ENCODE results near the gene FYN.
A peak's percentile ranks its signal among the peaks of the same experiment; 100 is the strongest.

FYN gene

DNA sequence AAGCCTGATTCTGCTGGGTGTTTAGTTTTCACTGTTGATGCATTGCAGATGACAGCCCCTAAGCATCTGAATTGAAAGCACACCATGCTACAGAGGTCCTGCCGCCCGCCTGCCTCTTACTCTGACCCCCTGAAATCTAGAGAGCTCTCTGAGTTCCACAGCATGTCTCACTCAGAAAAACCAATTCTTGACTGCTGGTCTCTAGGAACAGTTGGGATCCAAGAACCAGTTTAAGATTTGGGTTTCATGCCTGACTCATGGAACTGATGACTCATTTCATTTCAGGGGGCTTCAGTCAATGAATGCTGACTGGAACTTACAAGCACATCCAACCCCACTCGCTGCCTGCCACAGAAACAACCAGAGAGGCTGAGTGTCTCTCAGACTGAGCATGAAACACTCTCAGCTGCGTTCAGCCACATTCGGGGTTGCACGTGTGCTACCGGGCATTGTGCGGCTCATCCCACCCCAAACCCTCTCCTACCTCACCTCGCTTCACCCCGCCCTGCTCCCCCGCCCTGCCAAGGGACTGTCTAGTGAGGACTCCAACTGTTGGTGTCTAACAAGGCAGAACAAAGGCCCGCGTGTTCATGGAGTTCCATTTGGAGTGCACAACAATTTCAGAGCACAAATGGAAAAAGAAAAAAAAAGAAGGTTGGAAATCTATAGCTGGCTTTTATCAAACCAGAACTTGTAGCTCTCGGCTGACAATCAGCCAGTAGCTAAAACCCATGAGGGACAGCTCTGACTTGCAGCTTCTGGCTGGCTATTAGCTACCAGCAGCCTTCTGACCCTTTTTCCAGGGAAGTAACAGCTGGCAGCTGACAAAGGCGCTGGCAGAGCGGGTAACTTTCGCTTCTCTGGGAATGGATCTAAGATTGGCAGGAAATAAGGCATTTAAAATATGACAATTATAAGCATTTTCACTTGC is 247.5 kb downstream of the FYN start:
- no peak for DNase-seq (ENCODE audit: low spot score)

DNA sequence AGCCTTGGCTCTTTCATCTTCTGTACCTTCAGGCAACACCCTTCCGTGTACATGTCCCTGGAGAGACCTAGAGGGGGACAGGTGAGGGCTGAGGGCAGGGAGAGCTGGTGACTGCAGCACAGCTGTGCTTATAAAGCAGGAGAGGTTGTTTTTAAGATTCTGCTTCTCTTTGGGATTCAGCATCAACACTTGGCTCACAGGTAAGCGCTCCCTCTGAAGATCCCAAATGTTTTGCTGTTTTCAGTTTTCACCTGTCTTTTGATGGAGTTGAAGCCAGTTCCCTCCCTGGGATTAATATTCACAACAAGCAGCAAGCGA is 248.2 kb downstream of the FYN start:
- DNase-seq (ENCODE audit: low spot score), result no peak

- DNase-seq (ENCODE audit: low spot score), result no peak
Observed at GRCh38 chr6:111624401-111625098, 248.7 kb downstream of the FYN start.

GRCh38 chr6:111623046-111623718 is 250.1 kb downstream of the FYN start:
- DNase-seq (ENCODE audit: low spot score), result no peak

- DNase-seq (ENCODE audit: low spot score), result peak; percentile 35
Observed at GRCh38 chr6:111620169-111620568, 253.1 kb downstream of the FYN start.

DNA sequence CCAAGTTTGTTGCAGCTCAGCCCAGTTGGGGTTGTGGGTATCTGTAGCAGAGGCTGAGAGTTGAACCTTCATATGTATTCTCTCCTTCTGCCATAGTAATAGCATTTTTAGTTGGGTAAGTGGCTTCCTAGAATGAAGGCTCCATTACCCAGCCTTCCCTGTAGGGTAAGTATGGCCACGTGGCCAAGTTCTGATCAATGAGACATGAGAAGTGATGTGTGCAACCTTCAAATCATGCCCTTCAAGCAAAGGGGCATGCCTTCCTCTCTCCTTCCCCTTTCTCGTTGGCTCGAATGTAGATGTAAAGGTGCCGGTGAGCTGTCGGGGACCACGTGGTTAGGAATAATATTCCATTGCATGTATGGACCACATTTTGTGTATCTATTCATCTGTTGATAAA is 254.8 kb downstream of the FYN start:
- DNase-seq (ENCODE audit: low spot score), result no peak

DNA sequence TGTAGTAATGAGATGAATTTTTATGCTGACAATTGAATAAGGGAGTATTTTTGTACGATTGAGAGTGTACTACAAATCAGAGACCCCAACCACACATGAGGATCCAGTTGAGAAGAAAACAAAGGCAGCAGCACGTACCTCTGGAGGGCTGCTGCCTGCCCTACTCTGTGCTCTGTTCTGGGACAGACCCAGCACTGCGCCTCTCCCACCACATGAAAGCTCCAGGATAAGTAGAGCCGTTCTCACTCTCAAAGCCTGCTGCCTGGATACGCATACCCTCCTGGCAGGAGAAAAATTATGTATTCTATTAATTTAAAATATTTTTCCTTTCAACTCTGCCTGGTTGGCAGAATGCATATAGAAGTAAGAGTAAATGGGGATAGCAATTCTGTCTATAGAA is 256.1 kb downstream of the FYN start:
- no peak for DNase-seq (ENCODE audit: low spot score)

GRCh38 chr6:111615916-111616612 is 257.2 kb downstream of the FYN start:
- peak; percentile 24 for DNase-seq (ENCODE audit: low spot score)

GRCh38 chr6:111614833-111615582 is 258.2 kb downstream of the FYN start:
- DNase-seq (ENCODE audit: low spot score), result peak; percentile 66

- DNase-seq (ENCODE audit: low spot score), result no peak
Observed at GRCh38 chr6:111612379-111612778, 260.9 kb downstream of the FYN start.

DNA sequence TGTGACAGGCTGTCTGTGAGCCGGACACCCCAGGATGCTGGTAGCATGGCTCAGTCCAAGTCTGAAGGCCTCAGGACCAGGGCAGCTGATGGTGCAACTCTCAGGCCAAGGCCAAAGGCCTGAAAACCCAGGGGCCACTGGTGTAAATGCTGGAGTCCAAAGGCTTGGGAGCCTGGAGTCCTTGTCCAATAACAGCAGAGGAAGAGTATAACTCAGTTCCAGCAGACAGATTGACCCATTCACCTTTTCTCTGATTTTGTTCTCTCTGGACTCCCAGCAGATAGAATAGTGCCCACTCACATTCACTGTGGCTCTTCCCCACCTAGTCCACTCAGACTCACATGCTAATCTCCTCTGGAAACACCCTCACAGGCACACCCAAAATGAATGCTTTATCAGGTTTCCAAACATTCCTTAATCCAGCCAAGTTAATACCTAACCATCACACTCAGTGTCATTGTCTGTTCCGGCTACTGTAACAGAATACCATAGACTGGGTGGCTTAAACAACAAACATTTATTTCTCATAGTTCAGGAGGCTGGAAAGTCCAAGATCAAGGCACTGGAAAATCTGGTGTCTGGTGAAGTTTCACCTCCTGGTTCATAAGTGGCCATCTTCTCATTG is 262.6 kb downstream of the FYN start:
- DNase-seq (ENCODE audit: low spot score), result no peak

All from ecto neural progenitor cell (in vitro differentiated cells).